ENCODE data around the gene POLL. TPM values are rescaled to one million over a fixed set of nuclear protein-coding genes. Genes with fewer than 3 reads are reported as not detected.

POLL gene
- total RNA-seq, 8 experiments from 2014 or later: 12.5 to 28.0 (median 16.3) TPM

DNA sequence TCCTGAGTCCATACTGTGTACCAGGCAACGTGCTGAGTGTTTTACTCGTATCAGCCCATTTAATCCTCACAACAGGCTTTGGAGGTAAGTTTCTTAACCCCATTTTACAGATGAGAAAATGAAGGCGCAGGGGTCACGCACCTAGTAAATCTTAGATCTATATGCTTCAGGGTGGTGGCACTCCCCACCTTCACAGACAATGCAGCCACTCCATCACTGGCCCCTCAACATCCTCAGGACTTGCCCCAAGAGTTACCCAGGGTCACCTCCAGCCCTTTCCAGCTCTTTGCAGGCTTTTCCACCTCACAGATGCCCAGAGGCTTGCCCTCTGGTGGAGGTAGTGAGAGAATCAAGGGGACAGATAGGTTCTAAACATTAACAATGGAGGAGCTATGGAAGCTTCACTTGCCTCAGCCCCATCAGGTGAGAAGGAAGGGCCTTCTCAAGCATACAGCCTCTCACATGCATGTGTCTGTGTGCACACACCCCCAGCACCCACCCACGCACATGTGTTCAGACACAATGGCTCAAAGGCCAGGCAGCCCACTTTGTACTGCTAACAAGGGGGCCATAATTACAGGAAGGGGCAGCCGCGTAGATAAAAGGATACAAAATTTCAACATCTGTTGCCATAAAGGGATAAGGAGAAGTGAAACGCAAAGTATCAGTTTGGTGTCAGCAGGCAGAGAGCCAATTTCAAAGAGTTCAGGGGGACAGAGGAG lies 29.2 kb upstream of the POLL start:
- in situ Hi-C loops (cut with MboI; ENCODE audit: low pct_unique_long_range_greater_than_20kb in 2 of 9, low sequenced_read_pairs in 9 of 9, unreplicated experiment in 9 of 9): loop anchor here in 4 of 9 experiments (25.0 kb wide), 2 partner anchors 145 to 170 kb away; partner anchors contain the start of genes FGF8 (in 2 of the 4) and NPM3 (in 2 of the 4)
- H3K4me1 ChIP-seq (replicated peaks in 1 of 2): peaks cover 7 to 16% of the 10 kb centered on the region in 2 donors
- no peak overlapping the region for H3K4me3 ChIP-seq
- ATAC-seq (replicated peaks in 6 of 8): no peak
- 44 to 100% (median 79%) methylated on average over 1 to 8 of the region's 8 CpGs for WGBS, 10 experiments
- no peak overlapping the region for H3K27ac ChIP-seq

DNA sequence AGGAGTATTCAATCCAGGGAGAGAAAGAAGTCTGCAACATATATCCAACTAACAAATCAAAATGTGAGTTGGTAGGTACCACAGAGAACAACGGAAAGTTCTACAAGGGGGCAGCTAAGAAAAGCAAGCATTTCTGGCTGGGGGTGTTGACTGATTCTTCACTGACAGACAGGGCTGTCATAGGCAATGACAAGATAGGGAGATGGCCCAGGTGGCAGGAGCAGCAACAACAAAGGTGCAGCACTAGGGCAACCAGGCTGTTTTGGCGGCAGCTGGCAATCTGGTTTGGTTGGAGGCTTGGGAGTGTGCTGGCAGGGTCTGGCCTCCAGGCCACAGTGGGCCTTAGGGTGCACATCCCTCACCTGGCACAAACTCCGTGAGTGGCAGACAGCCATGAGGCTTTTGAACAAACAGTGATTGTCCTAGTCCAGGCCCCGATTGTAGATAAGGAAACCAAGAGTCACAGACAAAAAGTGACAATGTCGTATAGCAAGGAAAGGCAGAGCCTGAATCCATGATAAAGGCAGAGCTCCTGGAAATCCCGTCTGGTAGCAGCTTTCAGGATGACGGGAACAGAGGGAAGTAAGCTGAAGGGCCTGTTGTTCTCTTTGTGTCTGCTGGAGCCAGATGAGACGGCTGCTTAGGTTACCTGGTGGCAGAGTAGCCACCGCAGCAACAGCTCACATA lies 28.5 kb upstream of the POLL start:
- WGBS, 10 experiments: 40 to 100% (median 86%) methylated on average over 1 to 7 of the region's 9 CpGs; no CpG with 5 or more reads in 3 of the 10 experiments
- Histone ChIP-seq H3K4me3 (no peak overlapping the region), H3K27ac (no peak overlapping the region), H3K4me1 (replicated peaks in 1 of 2) (peaks cover 7 to 18% of the 10 kb centered on the region in 2 donors)
- in situ Hi-C loops (cut with MboI; ENCODE audit: low pct_unique_long_range_greater_than_20kb in 2 of 9, low sequenced_read_pairs in 9 of 9, unreplicated experiment in 9 of 9): loop anchor here in 4 of 9 experiments (25.0 kb wide), 2 partner anchors 146 to 171 kb away; partner anchors contain the start of genes FGF8 (in 2 of the 4) and NPM3 (in 2 of the 4)
- ATAC-seq (replicated peaks in 6 of 8): no peak

DNA sequence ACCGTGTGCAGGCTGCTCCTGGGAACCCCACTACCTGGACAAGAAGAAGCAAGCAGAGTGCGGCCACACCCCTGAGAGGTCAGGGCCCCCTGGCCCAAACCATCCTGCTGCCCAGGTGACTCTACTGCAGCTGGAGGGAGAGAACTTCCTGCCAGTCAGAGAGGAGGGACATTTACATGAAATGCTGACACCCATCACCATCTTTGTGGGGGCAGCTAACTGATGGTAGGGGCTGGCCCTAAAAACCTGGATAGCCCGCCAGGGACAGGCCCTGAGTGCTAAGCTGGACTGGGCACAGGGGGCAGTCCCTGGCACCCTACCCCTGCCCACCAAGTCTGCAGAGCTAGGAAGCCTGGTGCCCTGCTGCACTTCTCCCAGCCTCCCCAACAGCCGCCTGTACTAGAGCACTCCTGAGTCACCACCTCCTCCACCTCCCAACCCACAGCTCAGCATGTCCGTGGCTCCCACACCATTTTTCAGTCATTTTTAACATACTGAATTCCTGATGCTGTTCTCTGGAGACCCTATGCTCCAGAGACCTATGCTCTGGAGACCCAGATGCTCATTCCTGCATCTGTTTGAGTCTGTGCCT lies 27.6 kb upstream of the POLL start:
- no peak for ATAC-seq (replicated peaks in 6 of 8)
- Histone ChIP-seq H3K4me3 (no peak overlapping the region), H3K4me1 (replicated peaks in 1 of 2) (peaks cover 7 to 18% of the 10 kb centered on the region in 2 donors), H3K27ac (no peak overlapping the region)
- WGBS, 10 experiments: 50 to 52% methylated on average over 2 of the region's 5 CpGs; no CpG with 5 or more reads in 8 of the 10 experiments
- in situ Hi-C loops (cut with MboI; ENCODE audit: low pct_unique_long_range_greater_than_20kb in 2 of 9, low sequenced_read_pairs in 9 of 9, unreplicated experiment in 9 of 9): loop anchor here in 4 of 9 experiments (25.0 kb wide), 2 partner anchors 147 to 172 kb away; partner anchors contain the start of genes FGF8 (in 2 of the 4) and NPM3 (in 2 of the 4)

- peak in 2 of 8 experiments; percentile 13 to 18 for ATAC-seq (replicated peaks in 6 of 8)
- 20 to 68% (median 44%) methylated on average over 1 to 5 of the region's 13 CpGs; no CpG with 5 or more reads in 3 of the 10 experiments for WGBS, 10 experiments
- H3K27ac ChIP-seq: no peak overlapping the region
- in situ Hi-C loops (cut with MboI; ENCODE audit: low pct_unique_long_range_greater_than_20kb in 2 of 9, low sequenced_read_pairs in 9 of 9, unreplicated experiment in 9 of 9): loop anchor here in 4 of 9 experiments (25.0 kb wide), 2 partner anchors 147 to 172 kb away; partner anchors contain the start of genes FGF8 (in 2 of the 4) and NPM3 (in 2 of the 4)
- H3K4me1 ChIP-seq (replicated peaks in 1 of 2): peaks cover 7 to 18% of the 10 kb centered on the region in 2 donors
- no peak overlapping the region for H3K4me3 ChIP-seq
Observed at GRCh38 chr10:101614663-101615524, 26.8 kb upstream of the POLL start.

DNA sequence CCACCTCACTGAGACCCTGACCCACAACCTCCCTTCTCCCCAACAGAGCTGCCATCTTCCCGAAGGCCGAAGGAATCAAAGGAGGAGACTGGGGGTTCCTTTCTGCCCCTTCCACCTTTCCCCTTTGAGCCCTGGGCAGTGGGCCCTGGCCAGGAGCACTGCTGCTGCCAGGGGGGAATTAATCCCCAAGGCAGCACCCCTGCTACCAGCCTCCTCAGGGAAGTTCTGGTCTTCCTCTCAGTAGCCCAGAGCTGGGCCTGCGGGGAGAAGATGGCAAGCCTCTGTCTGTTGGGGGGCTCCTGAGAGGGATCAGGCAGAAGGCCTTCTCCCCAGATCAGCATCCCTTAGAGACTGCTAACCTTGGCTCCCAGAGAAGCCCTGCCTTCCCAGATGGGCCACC lies 25.6 kb upstream of the POLL start:
- 100% methylated on average over 1 of the region's 3 CpGs; no CpG with 5 or more reads in 7 of the 10 experiments for WGBS, 10 experiments
- ATAC-seq (replicated peaks in 6 of 8): no peak
- in situ Hi-C loops (cut with MboI; ENCODE audit: low pct_unique_long_range_greater_than_20kb in 2 of 9, low sequenced_read_pairs in 9 of 9, unreplicated experiment in 9 of 9): loop anchor here in 4 of 9 experiments (25.0 kb wide), 2 partner anchors 149 to 174 kb away; partner anchors contain the start of genes FGF8 (in 2 of the 4) and NPM3 (in 2 of the 4)
- Histone ChIP-seq H3K27ac (no peak overlapping the region), H3K4me1 (replicated peaks in 1 of 2) (peaks cover 7 to 18% of the 10 kb centered on the region in 2 donors), H3K4me3 (no peak overlapping the region)

DNA sequence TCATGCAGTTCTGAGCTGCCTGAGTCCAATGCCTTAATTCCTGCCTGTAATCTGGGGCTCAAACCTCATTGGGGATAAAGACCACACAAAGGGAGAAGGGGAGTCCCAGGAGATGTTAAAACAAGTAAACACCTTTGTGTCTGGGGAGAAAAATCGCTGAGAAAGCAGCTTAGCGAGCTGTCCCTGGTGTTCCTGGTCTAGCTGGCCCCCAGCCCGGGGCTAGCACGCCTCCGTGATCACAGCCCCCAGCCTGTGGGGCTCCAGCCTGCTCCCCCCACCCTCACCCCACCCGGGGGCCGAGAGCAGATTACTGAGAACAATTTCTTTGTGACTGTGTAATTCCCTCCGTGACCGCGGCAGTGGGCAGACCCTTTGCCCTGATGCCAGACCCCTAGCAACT lies 24.8 kb upstream of the POLL start:
- peaks cover 7 to 18% of the 10 kb centered on the region in 2 donors for H3K4me1 ChIP-seq (replicated peaks in 1 of 2)
- peak in 3 of 8 experiments; percentile 11 to 31 (median 27) for ATAC-seq (replicated peaks in 6 of 8)
- no peak overlapping the region for H3K27ac ChIP-seq
- in situ Hi-C loops (cut with MboI; ENCODE audit: low pct_unique_long_range_greater_than_20kb in 2 of 9, low sequenced_read_pairs in 9 of 9, unreplicated experiment in 9 of 9): loop anchor here in 4 of 9 experiments (25.0 kb wide), 2 partner anchors 149 to 174 kb away; partner anchors contain the start of genes FGF8 (in 2 of the 4) and NPM3 (in 2 of the 4)
- WGBS, 10 experiments: 57 to 100% (median 76%) methylated on average over 2 to 5 of the region's 10 CpGs; no CpG with 5 or more reads in 7 of the 10 experiments
- no peak overlapping the region for H3K4me3 ChIP-seq

DNA sequence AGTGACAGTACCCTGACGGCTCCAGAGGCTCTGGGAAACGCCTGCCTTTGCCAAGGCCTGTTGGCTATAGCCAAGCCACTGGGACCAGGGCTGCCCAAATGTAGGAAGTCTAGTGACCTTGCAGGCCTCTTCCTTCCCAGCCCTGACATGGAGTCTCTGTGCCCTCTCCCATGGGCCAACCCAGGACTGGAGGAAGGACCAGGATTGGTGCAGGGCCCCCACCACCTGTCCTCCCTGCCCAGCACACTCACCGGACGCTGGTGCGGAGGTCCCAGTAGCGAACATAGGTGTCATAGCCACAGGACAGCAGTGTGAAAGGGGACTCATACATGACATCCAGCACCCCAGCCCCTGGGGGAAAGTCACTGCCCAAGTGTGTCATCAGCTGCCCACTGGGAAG lies 24.0 kb upstream of the POLL start:
- ATAC-seq (replicated peaks in 6 of 8): peak in 1 of 8 experiments; percentile 11
- H3K27ac ChIP-seq: no peak overlapping the region
- 80 to 100% (median 90%) methylated on average over 1 to 6 of the region's 6 CpGs; no CpG with 5 or more reads in 5 of the 10 experiments for WGBS, 10 experiments
- in situ Hi-C loops (cut with MboI; ENCODE audit: low pct_unique_long_range_greater_than_20kb in 2 of 9, low sequenced_read_pairs in 9 of 9, unreplicated experiment in 9 of 9): loop anchor here in 4 of 9 experiments (25.0 kb wide), 2 partner anchors 150 to 175 kb away; partner anchors contain the start of genes FGF8 (in 2 of the 4) and NPM3 (in 2 of the 4)
- no peak overlapping the region for H3K4me3 ChIP-seq
- H3K4me1 ChIP-seq (replicated peaks in 1 of 2): peaks cover 7 to 18% of the 10 kb centered on the region in 2 donors

GRCh38 chr10:101611096-101611905 lies 23.2 kb upstream of the POLL start:
- Histone ChIP-seq H3K4me3 (no peak overlapping the region), H3K27ac (no peak overlapping the region), H3K4me1 (replicated peaks in 1 of 2) (peaks cover 7 to 18% of the 10 kb centered on the region in 2 donors)
- in situ Hi-C loops (cut with MboI; ENCODE audit: low pct_unique_long_range_greater_than_20kb in 2 of 9, low sequenced_read_pairs in 9 of 9, unreplicated experiment in 9 of 9): loop anchor here in 4 of 9 experiments (25.0 kb wide), 2 partner anchors 151 to 176 kb away; partner anchors contain the start of genes FGF8 (in 2 of the 4) and NPM3 (in 2 of the 4)
- WGBS, 10 experiments: 80 to 94% (median 88%) methylated on average over 3 to 13 of the region's 16 CpGs; no CpG with 5 or more reads in 6 of the 10 experiments
- ATAC-seq (replicated peaks in 6 of 8): peak in 4 of 8 experiments; percentile 17 to 87 (median 84)

- Histone ChIP-seq H3K4me1 (replicated peaks in 1 of 2) (peaks cover 7 to 13% of the 10 kb centered on the region in 2 donors), H3K27ac (no peak overlapping the region), H3K4me3 (no peak overlapping the region)
- ATAC-seq (replicated peaks in 6 of 8): peak in 3 of 8 experiments; percentile 38 to 76 (median 63)
- in situ Hi-C loops (cut with MboI; ENCODE audit: low pct_unique_long_range_greater_than_20kb in 2 of 9, low sequenced_read_pairs in 9 of 9, unreplicated experiment in 9 of 9): loop anchor here in 6 of 9 experiments (10.0 to 25.0 kb wide), 3 partner anchors 153 to 178 kb away; partner anchors contain the start of genes FGF8 (in 4 of the 6) and NPM3 (in 2 of the 6)
- 88 to 100% (median 100%) methylated on average over 1 to 2 of the region's 4 CpGs; no CpG with 5 or more reads in 7 of the 10 experiments for WGBS, 10 experiments
Observed at GRCh38 chr10:101609481-101609880, 21.4 kb upstream of the POLL start.

DNA sequence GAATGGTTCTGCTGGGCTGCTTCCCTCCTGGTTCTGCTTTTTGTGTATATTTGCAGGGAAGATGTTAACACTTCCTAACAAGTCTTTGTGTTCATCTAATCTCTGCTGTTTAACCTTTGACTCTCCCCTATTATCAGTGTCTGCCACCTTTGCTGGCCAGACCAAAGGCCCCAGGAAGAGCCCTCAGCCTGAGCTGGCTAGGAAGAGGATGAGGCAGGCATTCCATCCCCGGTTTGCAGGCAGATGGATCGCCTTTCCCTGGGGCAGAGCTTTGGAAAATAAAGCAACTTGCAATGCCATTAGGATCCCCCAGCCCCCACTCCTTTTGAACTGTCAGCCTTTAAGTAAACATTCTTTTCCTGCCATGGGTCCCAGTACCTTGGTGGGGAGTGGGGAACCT lies 19.1 kb upstream of the POLL start:
- H3K27ac ChIP-seq: no peak overlapping the region
- H3K4me1 ChIP-seq (replicated peaks in 1 of 2): peaks cover 0 to 2% of the 10 kb centered on the region in 2 donors
- WGBS, 10 experiments: 17 to 100% (median 38%) methylated on average over 1 to 2 of the region's 2 CpGs; no CpG with 5 or more reads in 7 of the 10 experiments
- in situ Hi-C loops (cut with MboI; ENCODE audit: low pct_unique_long_range_greater_than_20kb in 2 of 9, low sequenced_read_pairs in 9 of 9, unreplicated experiment in 9 of 9): loop anchor here in 6 of 9 experiments (10.0 to 25.0 kb wide), 3 partner anchors 155 to 180 kb away; partner anchors contain the start of genes FGF8 (in 4 of the 6) and NPM3 (in 2 of the 6)
- ATAC-seq (replicated peaks in 6 of 8): no peak
- H3K4me3 ChIP-seq: no peak overlapping the region

All from motor neuron (in vitro differentiated cells).